Measurements from ENCODE around the gene PWWP2A. TPM values are rescaled to one million over a fixed set of nuclear protein-coding genes. Genes with fewer than 3 reads are reported as not detected.
A peak's percentile ranks its signal among the peaks of the same experiment; 100 is the strongest.
"Not testable (repeated sequence)": the region's sequence is repeated elsewhere in the genome, so short reads cannot be mapped to it uniquely, and the experiment has no call there.

PWWP2A gene
- total RNA-seq, 2 donors from 2014 or later: 39.1 to 39.2 TPM

- DNase-seq (no peak), ATAC-seq (no peak)
- intact Hi-C loops (cut with DNase I, micrococcal nuclease): no loop called here
These were observed 35.7 kb downstream of the PWWP2A start for GRCh38 chr5:160083501-160083900.

GRCh38 chr5:160082614-160083500 lies 36.4 kb downstream of the PWWP2A start:
- ATAC-seq (no peak), DNase-seq (no peak)
- intact Hi-C loops (cut with DNase I, micrococcal nuclease): no loop called here

- no peak for DNase-seq
- no peak for ATAC-seq
- intact Hi-C loops (cut with DNase I, micrococcal nuclease): no loop called here
These were observed 37.8 kb downstream of the PWWP2A start for GRCh38 chr5:160081495-160081894.

GRCh38 chr5:160079753-160080152 lies 39.5 kb downstream of the PWWP2A start:
- intact Hi-C loops (cut with DNase I, micrococcal nuclease): no loop called here
- ATAC-seq (peak; percentile 80), DNase-seq (no peak)

- ATAC-seq: no peak
- intact Hi-C loops (cut with DNase I, micrococcal nuclease): no loop called here
- no peak for DNase-seq
These were observed 42.3 kb downstream of the PWWP2A start for GRCh38 chr5:160076997-160077396.

- ATAC-seq (no peak), DNase-seq (no peak)
- intact Hi-C loops (cut with DNase I, micrococcal nuclease): no loop called here
These were observed 44.2 kb downstream of the PWWP2A start for GRCh38 chr5:160075073-160075472.

- intact Hi-C loops (cut with DNase I, micrococcal nuclease): no loop called here
- no peak for DNase-seq
- ATAC-seq: peak; percentile 66
These were observed 47.3 kb downstream of the PWWP2A start for GRCh38 chr5:160071916-160072315.

GRCh38 chr5:160071516-160071915 lies 47.7 kb downstream of the PWWP2A start:
- DNase-seq (no peak), ATAC-seq (peak; percentile 34)
- intact Hi-C loops (cut with DNase I, micrococcal nuclease): no loop called here

GRCh38 chr5:160069120-160069519 lies 50.1 kb downstream of the PWWP2A start:
- intact Hi-C loops (cut with DNase I, micrococcal nuclease): not testable (repeated sequence)

GRCh38 chr5:160064995-160065614 lies 54.1 kb downstream of the PWWP2A start:
- ATAC-seq: peak; percentile 83

More at GRCh38 chr5:160069120-160069519, 50.1 kb downstream of the PWWP2A start:
- DNase-seq, ATAC-seq: not testable (repeated sequence)

GRCh38 chr5:160064417-160064810 lies 54.8 kb downstream of the PWWP2A start:
- intact Hi-C loops (cut with DNase I, micrococcal nuclease): no loop called here
- peak; percentile 82 to 88 for DNase-seq
- ATAC-seq: peak; percentile 59

More at GRCh38 chr5:160064995-160065614, 54.1 kb downstream of the PWWP2A start:
- DNase-seq: peak; percentile 75 to 92
- intact Hi-C loops (cut with DNase I, micrococcal nuclease): no loop called here

GRCh38 chr5:160061770-160062169 lies 57.5 kb downstream of the PWWP2A start:
- DNase-seq (no peak), ATAC-seq (no peak)
- intact Hi-C loops (cut with DNase I, micrococcal nuclease): no loop called here

- DNase-seq (no peak), ATAC-seq (no peak)
- intact Hi-C loops (cut with DNase I, micrococcal nuclease): no loop called here
These were observed 59.2 kb downstream of the PWWP2A start for GRCh38 chr5:160060001-160060400.

GRCh38 chr5:160057256-160057655 lies 62.0 kb downstream of the PWWP2A start:
- intact Hi-C loops (cut with DNase I, micrococcal nuclease): no loop called here
- DNase-seq (no peak), ATAC-seq (no peak)

- DNase-seq: peak in 1 of 2 donors; percentile 68
- intact Hi-C loops (cut with DNase I, micrococcal nuclease): no loop called here
- ATAC-seq: peak; percentile 99
These were observed 64.4 kb downstream of the PWWP2A start for GRCh38 chr5:160054831-160055230.

GRCh38 chr5:160054047-160054446 lies 65.2 kb downstream of the PWWP2A start:
- no peak for DNase-seq
- intact Hi-C loops (cut with DNase I, micrococcal nuclease): no loop called here
- no peak for ATAC-seq

GRCh38 chr5:160049099-160049498 lies 70.2 kb downstream of the PWWP2A start:
- intact Hi-C loops (cut with DNase I, micrococcal nuclease): no loop called here
- DNase-seq (no peak), ATAC-seq (peak; percentile 66)

- ATAC-seq (no peak), DNase-seq (no peak)
- intact Hi-C loops (cut with DNase I, micrococcal nuclease): no loop called here
These were observed 71.1 kb downstream of the PWWP2A start for GRCh38 chr5:160048131-160048530.

GRCh38 chr5:160047423-160047822 lies 71.8 kb downstream of the PWWP2A start:
- ATAC-seq: no peak
- intact Hi-C loops (cut with DNase I, micrococcal nuclease): no loop called here
- DNase-seq: no peak

GRCh38 chr5:160044967-160045366 lies 74.3 kb downstream of the PWWP2A start:
- intact Hi-C loops (cut with DNase I, micrococcal nuclease): no loop called here
- no peak for ATAC-seq

More at GRCh38 chr5:160044967-160045366, 74.3 kb downstream of the PWWP2A start:
- no peak for DNase-seq

All from left colon (tissue), 2 donors.